NCI-H2171 (cell line): Measurements from ENCODE around the gene SLC37A3.
"Not testable (repeated sequence)": the region's sequence is repeated elsewhere in the genome, so short reads cannot be mapped to it uniquely, and the experiment has no call there.

Source experiments
- DNase-seq: peaks from one replicate; lab custom pipeline; 2025; lab: John Stamatoyannopoulos, UW

The SLC37A3 gene

DNA sequence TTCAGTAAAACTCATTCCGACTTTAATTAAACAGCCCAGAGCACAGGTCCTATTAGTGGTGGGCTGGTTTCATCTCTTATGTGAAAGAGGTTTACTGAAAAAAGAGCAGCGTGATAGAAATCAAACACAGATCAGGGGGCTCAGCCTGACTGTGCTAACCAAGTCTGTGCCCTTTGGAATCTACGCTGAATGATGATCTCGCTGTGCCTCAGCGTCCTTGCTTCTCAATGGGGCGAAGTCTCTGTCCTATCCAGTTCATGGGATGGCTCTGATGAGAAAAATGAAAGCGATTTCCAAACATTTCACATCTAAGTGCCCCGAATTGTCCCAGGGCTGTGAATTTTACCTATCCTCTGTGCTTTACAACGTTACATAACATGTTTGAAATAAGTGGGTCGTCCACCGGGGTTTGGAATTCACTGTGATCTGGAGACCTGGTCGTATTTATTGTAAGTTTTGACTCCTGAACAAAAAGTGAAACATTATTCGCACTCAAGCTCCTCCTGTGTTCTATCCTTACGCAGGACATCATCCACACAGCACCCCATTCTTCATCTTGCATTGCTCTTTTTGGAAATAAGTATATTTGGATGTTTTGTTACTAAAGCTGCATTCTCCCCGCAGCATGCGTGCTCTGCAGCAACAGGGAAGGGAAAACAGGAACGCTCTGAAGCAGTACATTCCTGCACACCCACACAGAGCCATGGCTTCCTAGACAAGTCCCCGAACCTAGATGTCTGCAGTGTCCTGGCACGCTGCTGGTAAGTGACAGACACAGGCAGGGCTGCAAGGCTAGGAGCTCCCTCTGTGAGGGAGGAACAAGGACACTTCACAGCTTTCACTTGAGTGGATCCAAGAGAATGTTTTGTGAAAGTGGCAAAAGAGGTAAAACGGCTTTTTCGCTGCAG lies 83.5 kb downstream of the SLC37A3 start:
- no peak for DNase-seq

- DNase-seq, result no peak
These were observed 86.0 kb downstream of the SLC37A3 start for GRCh38 chr7:140312141-140312846.

- DNase-seq, result not testable (repeated sequence)
These were observed 87.2 kb downstream of the SLC37A3 start for GRCh38 chr7:140311128-140311527.

- DNase-seq, result no peak
These were observed 87.9 kb downstream of the SLC37A3 start for GRCh38 chr7:140310337-140311002.

DNA sequence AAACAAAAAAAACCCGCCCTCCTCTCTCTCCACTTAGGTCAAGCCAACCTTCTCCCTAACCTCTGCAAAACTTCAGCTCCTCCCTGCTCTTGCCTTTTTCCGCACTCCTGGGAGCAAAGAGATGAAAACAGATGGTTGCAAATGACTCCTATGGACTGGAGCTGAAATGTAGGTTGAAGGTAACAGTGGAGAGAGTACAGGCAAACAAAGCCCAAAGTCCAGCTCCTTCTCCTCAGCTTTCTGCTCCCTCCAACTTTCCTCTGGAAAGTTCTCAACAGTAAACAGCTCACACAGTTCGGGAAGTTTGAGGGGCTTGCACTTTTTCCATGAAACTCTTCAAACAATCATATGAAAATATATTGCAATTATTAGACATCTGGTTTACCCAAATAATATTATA lies 90.3 kb downstream of the SLC37A3 start:
- no peak for DNase-seq

GRCh38 chr7:140304191-140304799 lies 94.0 kb downstream of the SLC37A3 start:
- no peak for DNase-seq

DNA sequence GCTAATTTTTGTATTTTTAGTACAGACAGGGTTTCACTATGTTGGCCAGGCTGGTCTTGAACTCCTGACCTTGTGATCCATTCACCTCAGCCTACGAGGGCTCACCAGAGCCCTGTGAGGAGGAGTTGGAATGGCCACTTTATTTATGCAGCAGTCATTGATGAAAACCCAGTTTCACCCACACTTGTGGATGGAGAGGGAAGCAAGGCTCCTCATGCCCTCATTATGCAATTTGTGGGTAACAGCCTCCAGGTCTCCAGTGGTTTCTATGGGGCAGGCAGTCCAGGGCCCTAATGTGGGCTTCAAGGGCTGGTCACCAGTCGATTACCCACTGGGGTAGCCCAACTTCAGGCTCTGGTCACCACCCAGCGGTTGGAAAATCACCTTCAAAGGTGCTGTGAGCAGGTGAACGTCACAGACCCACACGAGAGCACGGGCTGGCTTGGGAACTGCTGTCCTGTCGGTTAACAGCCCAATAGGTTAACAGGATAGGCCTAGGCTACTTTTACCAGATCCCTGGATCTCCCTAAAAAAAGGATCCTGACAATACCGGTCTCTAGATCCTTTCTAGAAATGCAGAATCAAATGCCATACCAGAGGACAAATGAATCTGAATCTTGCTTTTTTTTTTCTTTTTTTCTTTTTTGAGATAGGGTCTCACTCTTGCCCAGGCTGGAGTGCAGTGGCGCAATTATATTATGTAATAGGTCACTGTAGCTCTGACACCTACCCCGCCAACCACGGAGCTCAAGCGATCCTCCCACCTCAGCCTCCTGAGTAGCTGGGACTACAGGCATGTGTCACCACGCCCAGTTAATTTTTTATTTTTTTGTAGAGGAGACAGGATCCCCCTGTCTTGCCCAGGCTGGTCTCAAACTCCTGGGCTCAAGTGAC lies 97.8 kb downstream of the SLC37A3 start:
- DNase-seq, result no peak

GRCh38 chr7:140298213-140298612 lies 100.1 kb downstream of the SLC37A3 start:
- DNase-seq, result no peak

GRCh38 chr7:140297192-140297591 lies 101.1 kb downstream of the SLC37A3 start:
- DNase-seq, result no peak

- DNase-seq, result no peak
These were observed 103.0 kb downstream of the SLC37A3 start for GRCh38 chr7:140295224-140295738.

- DNase-seq, result no peak
These were observed 103.9 kb downstream of the SLC37A3 start for GRCh38 chr7:140294454-140294853.

DNA sequence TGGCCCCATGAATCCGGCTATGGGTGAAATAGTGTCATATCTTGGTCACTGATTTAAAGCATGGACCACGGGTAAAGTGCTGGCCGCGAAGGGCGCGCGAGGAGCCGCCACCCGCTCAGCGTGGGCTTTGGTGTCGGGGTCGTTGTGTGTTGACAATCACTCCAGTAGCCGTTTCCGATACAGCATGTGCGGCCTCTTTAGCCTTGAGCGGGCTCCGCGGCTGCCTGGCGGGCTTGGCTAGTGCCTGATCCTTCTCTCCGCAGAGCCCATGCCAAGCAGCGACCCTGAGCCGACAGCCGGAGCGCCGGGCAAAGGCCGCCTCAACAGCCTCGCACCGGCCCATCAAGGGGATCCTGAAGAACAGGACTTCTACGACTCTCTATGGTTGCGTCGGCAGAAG lies 105.9 kb downstream of the SLC37A3 start:
- DNase-seq, result no peak

- DNase-seq, result no peak
These were observed 108.5 kb downstream of the SLC37A3 start for GRCh38 chr7:140289804-140290203.

GRCh38 chr7:140287988-140288387 lies 110.3 kb downstream of the SLC37A3 start:
- no peak for DNase-seq

DNA sequence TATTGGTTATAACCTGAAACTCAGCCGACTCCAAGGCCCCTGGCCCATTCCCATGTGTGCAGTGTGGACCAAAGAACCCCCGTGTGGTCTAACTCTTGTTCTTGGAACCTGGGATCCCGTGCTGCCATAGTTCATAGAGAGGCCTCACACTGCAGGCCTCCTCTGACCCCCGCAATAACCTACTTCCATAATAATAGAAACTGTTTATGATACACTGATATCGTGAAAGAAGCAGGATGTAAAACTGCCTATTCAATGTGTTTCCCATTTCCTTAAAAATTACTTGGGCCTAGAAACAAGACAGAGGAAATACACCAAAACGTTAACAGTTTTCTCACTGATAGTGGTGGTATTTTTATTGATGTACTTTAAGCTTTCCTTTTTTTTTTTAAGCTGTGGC lies 112.4 kb downstream of the SLC37A3 start:
- no peak for DNase-seq

GRCh38 chr7:140284062-140284461 lies 114.3 kb downstream of the SLC37A3 start:
- no peak for DNase-seq
